Measurements from ENCODE around the gene DUOXA2. TPM values are rescaled to one million over a fixed set of nuclear protein-coding genes. Genes with fewer than 3 reads are reported as not detected.

The DUOXA2 gene
- total and polyA plus RNA-seq, 2 experiments from 2014 or later, result not detected

- no peak for TF ChIP-seq EZH2phosphoT487 (IDR thresholded peaks at IDR 0.05; ENCODE audit: insufficient read depth, low read depth)
- no peak for TF ChIP-seq EZH2 (IDR thresholded peaks at IDR 0.05; ENCODE audit: insufficient read depth, poor library complexity, severe bottlenecking)
- Histone ChIP-seq H3K27ac (no peak overlapping the region), H3K36me3 (ENCODE audit: low read depth) (no peaks in the 10 kb centered on the region), H3K9me3 (ENCODE audit: low read depth) (no peaks in the 10 kb centered on the region), H3K9ac (no peak overlapping the region), H3K27me3 (replicated peaks; ENCODE audit: insufficient read depth) (no peaks in the 10 kb centered on the region), H3K4me3 (no peak overlapping the region), H3K79me2 (ENCODE audit: insufficient read depth) (no peaks in the 10 kb centered on the region), H2AFZ (no peak overlapping the region), H3K4me1 (ENCODE audit: insufficient read depth) (peaks cover 23% of the 10 kb centered on the region), H4K20me1 (ENCODE audit: insufficient read depth) (no peaks in the 10 kb centered on the region), H3K4me2 (ENCODE audit: unreplicated experiment) (no peak overlapping the region), H3F3A (ENCODE audit: insufficient read depth) (no peaks in the 10 kb centered on the region), H3K9me2 (ENCODE audit: insufficient read depth) (no peaks in the 10 kb centered on the region)
- 96 to 100% methylated on average over 1 of the region's 1 CpG for WGBS, 2 experiments (ENCODE audit: low coverage in 1 of 2, low lambda C conversion rate in 2 of 2, missing lambda C conversion rate in 2 of 2)
- no peak for DNase-seq
- in situ Hi-C loops (cut with MboI), result no loop called here
Measured at GRCh38 chr15:45149060-45149459, 34.9 kb downstream of the DUOXA2 start.

DNA sequence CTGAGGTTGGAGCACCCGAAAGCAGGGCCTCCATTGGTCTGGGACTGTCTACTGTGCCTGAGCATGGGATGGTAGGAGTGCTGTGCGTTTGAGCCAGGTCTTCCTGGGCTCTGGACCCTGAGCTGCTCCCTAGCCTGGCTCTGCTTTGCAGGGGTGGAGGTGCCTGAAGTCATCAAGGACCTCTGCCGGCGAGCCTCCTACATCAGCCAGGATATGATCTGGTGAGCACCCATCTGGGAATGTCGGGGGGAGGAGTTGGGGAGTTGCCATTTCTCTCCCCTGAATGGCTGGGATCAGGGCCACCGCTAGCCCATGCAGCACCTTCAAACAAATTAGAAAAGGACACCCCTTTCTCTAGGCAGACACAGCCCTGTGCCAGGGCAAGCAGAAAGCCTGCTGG lies 36.4 kb downstream of the DUOXA2 start:
- no peak overlapping the region for H3K27ac ChIP-seq

DNA sequence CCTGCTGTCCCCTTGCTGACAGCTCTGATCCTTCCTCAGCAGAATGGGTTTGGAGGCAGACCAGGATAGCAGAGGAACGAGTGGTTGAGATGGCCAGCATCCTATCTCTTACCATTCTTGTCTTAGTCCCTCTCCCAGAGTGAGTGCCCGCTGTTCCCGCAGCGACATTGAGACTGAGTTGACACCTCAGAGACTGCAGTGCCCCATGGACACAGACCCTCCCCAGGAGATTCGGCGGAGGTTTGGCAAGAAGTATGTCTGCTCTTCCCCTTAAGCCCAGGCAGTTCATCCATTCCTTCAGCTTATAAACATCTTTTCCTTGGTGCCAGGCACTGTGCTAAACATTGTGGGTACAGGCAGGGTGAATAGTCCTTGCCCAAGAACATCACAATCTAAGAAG lies 36.9 kb downstream of the DUOXA2 start:
- peaks cover 22% of the 10 kb centered on the region for H3K4me1 ChIP-seq (ENCODE audit: insufficient read depth)
- H2AFZ ChIP-seq, result no peak overlapping the region
- H3K9me3 ChIP-seq (ENCODE audit: low read depth), result no peaks in the 10 kb centered on the region
- no peaks in the 10 kb centered on the region for H3K9me2 ChIP-seq (ENCODE audit: insufficient read depth)
- H3K27ac ChIP-seq, result no peak overlapping the region
- H3K4me2 ChIP-seq (ENCODE audit: unreplicated experiment), result no peak overlapping the region
- no peak overlapping the region for H3K4me3 ChIP-seq
- no peaks in the 10 kb centered on the region for H3K79me2 ChIP-seq (ENCODE audit: insufficient read depth)
- no peak for DNase-seq
- H3K27me3 ChIP-seq (replicated peaks; ENCODE audit: insufficient read depth), result no peaks in the 10 kb centered on the region
- TF ChIP-seq EZH2phosphoT487 (IDR thresholded peaks at IDR 0.05; ENCODE audit: insufficient read depth, low read depth) (no peak), EZH2 (IDR thresholded peaks at IDR 0.05; ENCODE audit: insufficient read depth, poor library complexity, severe bottlenecking) (no peak)
- H3K9ac ChIP-seq, result no peak overlapping the region
- H3F3A ChIP-seq (ENCODE audit: insufficient read depth), result 0 out of 2 replicates have a peak, but pooled peaks cover under 1% of the 10 kb centered on the region
- no peaks in the 10 kb centered on the region for H4K20me1 ChIP-seq (ENCODE audit: insufficient read depth)
- 96 to 97% methylated on average over 6 of the region's 6 CpGs for WGBS, 2 experiments (ENCODE audit: low coverage in 1 of 2, low lambda C conversion rate in 2 of 2, missing lambda C conversion rate in 2 of 2)
- in situ Hi-C loops (cut with MboI), result no loop called here
- H3K36me3 ChIP-seq (ENCODE audit: low read depth), result no peaks in the 10 kb centered on the region

More for the DNA sequence above, 36.4 kb downstream of the DUOXA2 start:
- H3K4me2 ChIP-seq (ENCODE audit: unreplicated experiment), result no peak overlapping the region
- in situ Hi-C loops (cut with MboI), result no loop called here
- H3K79me2 ChIP-seq (ENCODE audit: insufficient read depth), result no peaks in the 10 kb centered on the region
- no peak for TF ChIP-seq EZH2phosphoT487 (IDR thresholded peaks at IDR 0.05; ENCODE audit: insufficient read depth, low read depth)
- no peak for TF ChIP-seq EZH2 (IDR thresholded peaks at IDR 0.05; ENCODE audit: insufficient read depth, poor library complexity, severe bottlenecking)
- no peak overlapping the region for H2AFZ ChIP-seq
- H3K36me3 ChIP-seq (ENCODE audit: low read depth), result no peaks in the 10 kb centered on the region
- H3K9me3 ChIP-seq (ENCODE audit: low read depth), result no peaks in the 10 kb centered on the region
- 42 to 47% methylated on average over 6 of the region's 6 CpGs for WGBS, 2 experiments (ENCODE audit: low coverage in 1 of 2, low lambda C conversion rate in 2 of 2, missing lambda C conversion rate in 2 of 2)
- no peak overlapping the region for H3K9ac ChIP-seq
- no peaks in the 10 kb centered on the region for H3K27me3 ChIP-seq (replicated peaks; ENCODE audit: insufficient read depth)
- H3F3A ChIP-seq (ENCODE audit: insufficient read depth), result no peaks in the 10 kb centered on the region
- H3K4me1 ChIP-seq (ENCODE audit: insufficient read depth), result peaks cover 23% of the 10 kb centered on the region
- peak; percentile 40 for DNase-seq
- H3K4me3 ChIP-seq, result no peak overlapping the region
- H4K20me1 ChIP-seq (ENCODE audit: insufficient read depth), result no peaks in the 10 kb centered on the region
- H3K9me2 ChIP-seq (ENCODE audit: insufficient read depth), result no peaks in the 10 kb centered on the region

DNA sequence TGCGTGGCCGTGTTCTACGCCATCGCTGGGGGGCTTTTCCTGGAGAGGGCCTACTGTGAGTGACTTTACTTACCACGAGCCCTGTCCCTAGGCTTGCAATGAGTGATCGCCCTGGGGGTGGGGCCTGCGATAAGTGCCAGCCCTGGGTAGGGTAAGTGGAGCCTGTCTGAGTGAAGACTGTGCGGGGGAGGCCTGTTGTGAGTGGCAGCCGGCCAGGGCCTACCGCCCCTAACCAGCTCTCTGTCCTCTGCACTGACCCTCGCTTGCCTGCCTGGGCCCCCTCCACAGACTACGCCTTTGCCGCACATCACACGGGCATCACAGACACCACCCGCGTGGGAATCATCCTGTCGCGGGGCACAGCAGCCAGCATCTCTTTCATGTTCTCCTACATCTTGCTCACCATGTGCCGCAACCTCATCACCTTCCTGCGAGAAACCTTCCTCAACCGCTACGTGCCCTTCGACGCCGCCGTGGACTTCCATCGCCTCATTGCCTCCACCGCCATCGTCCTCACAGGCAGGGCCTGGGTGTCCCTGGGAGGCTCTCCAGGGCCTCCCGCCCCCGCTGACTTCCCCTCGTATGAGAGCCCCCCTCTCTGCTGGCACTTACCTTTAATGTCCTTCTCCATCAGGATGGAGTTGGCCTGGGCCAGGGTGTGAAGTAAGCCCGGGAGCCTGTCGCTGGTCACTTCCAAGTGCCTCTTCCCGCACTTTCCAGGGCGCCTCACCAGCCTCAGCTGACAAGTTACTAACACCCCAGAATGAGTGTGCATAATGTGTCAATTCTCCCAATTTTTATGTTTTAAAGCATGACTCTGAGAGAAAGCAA lies 38.1 kb downstream of the DUOXA2 start:
- Histone ChIP-seq H3K9me2 (ENCODE audit: insufficient read depth) (no peaks in the 10 kb centered on the region), H3K79me2 (ENCODE audit: insufficient read depth) (no peaks in the 10 kb centered on the region), H3K9ac (no peak overlapping the region), H3K4me1 (ENCODE audit: insufficient read depth) (peaks cover 23% of the 10 kb centered on the region), H3K4me3 (no peak overlapping the region), H3K27ac (no peak overlapping the region), H3K36me3 (ENCODE audit: low read depth) (no peaks in the 10 kb centered on the region), H3F3A (ENCODE audit: insufficient read depth) (peaks cover 10% of the 10 kb centered on the region), H3K9me3 (ENCODE audit: low read depth) (no peaks in the 10 kb centered on the region), H2AFZ (no peak overlapping the region), H3K27me3 (replicated peaks; ENCODE audit: insufficient read depth) (no peaks in the 10 kb centered on the region), H3K4me2 (ENCODE audit: unreplicated experiment) (no peak overlapping the region), H4K20me1 (ENCODE audit: insufficient read depth) (no peaks in the 10 kb centered on the region)
- 91 to 92% methylated on average over 30 to 36 of the region's 36 CpGs for WGBS, 2 experiments (ENCODE audit: low coverage in 1 of 2, low lambda C conversion rate in 2 of 2, missing lambda C conversion rate in 2 of 2)
- in situ Hi-C loops (cut with MboI), result no loop called here
- DNase-seq, result no peak
- TF ChIP-seq EZH2 (IDR thresholded peaks at IDR 0.05; ENCODE audit: insufficient read depth, poor library complexity, severe bottlenecking) (no peak), EZH2phosphoT487 (IDR thresholded peaks at IDR 0.05; ENCODE audit: insufficient read depth, low read depth) (no peak)

Data from GM23248 (cell line).